Hepatocyte (in vitro differentiated cells): ENCODE results near the gene RPL27A. TPM values are rescaled to one million over a fixed set of nuclear protein-coding genes. Genes with fewer than 3 reads are reported as not detected.

ENCODE experiments used
- DNase-seq: peaks from one replicate; pipeline ENCODE4 v3.0.0-alpha.2; 2016; ENCODE audit warnings: low spot score
- H2AFZ ChIP-seq: fragments of 200-600 bp; sonication (generic); 2 replicates; pipeline ENCODE4 v1.6.0; 2016; ENCODE audit warnings: antibody characterized with exemption, mild to moderate bottlenecking
- H3K27ac ChIP-seq: fragments of 200-600 bp; sonication (generic); 2 replicates; pipeline ENCODE4 v1.5.1; 2016; ENCODE audit warnings: mild to moderate bottlenecking
- H3K27me3 ChIP-seq: fragments of 200-600 bp; sonication (generic); 2 replicates; pipeline ENCODE4 v1.6.1; 2016
- H3K36me3 ChIP-seq: fragments of 200-600 bp; sonication (generic); replicated peaks from 2 replicates; pipeline ENCODE4 v1.5.1; 2016; ENCODE audit warnings: low read depth; ENCODE audit not compliant: insufficient read depth
- H3K4me1 ChIP-seq: fragments of 200-600 bp; sonication (generic); 2 replicates; pipeline ENCODE4 v1.5.1; 2016; ENCODE audit warnings: mild to moderate bottlenecking, moderate library complexity; ENCODE audit not compliant: insufficient read depth
- H3K4me2 ChIP-seq: fragments of 200-600 bp; sonication (generic); 2 replicates; pipeline ENCODE4 v1.6.0; 2016
- H3K4me3 ChIP-seq: fragments of 200-600 bp; sonication (generic); 2 replicates; pipeline ENCODE4 v1.5.1; 2016; ENCODE audit warnings: mild to moderate bottlenecking
- H3K79me2 ChIP-seq: fragments of 200-600 bp; sonication (generic); 2 replicates; pipeline ENCODE4 v1.6.0; 2017; ENCODE audit warnings: mild to moderate bottlenecking
- H3K9me2 ChIP-seq: fragments of 200-600 bp; sonication (generic); replicated peaks from 2 replicates; pipeline ENCODE4 v1.6.0; 2017; ENCODE audit warnings: mild to moderate bottlenecking; ENCODE audit not compliant: insufficient read depth
- H3K9me3 ChIP-seq: fragments of 200-600 bp; sonication (generic); 2 replicates; pipeline ENCODE4 v1.5.1; 2016; ENCODE audit warnings: low read depth, mild to moderate bottlenecking
- H4K20me1 ChIP-seq: fragments of 200-600 bp; sonication (generic); 2 replicates; pipeline ENCODE4 v1.6.0; 2016; ENCODE audit warnings: mild to moderate bottlenecking; ENCODE audit not compliant: insufficient read depth, poor library complexity, severe bottlenecking
- CTCF ChIP-seq: fragments of 200-600 bp; sonication (generic); IDR thresholded peaks from 2 replicates; pipeline ENCODE4 v1.5.1; 2016; ENCODE audit warnings: antibody characterized with exemption, mild to moderate bottlenecking; ENCODE audit not compliant: poor library complexity
- EZH2 ChIP-seq: fragments of 200-600 bp; sonication (generic); IDR thresholded peaks from 2 replicates; pipeline ENCODE4 v1.6.1; 2016; ENCODE audit warnings: antibody characterized with exemption, mild to moderate bottlenecking, borderline replicate concordance
- EZH2phosphoT487 ChIP-seq: fragments of 200-600 bp; sonication (generic); IDR thresholded peaks from one replicate; pipeline ENCODE4 v1.6.1; 2018; ENCODE audit warnings: antibody characterized with exemption, mild to moderate bottlenecking, low read depth, moderate library complexity; ENCODE audit not compliant: unreplicated experiment, severe bottlenecking
- WGBS: methylation state at CpG from one replicate; pipeline ENCODE4 v1.1.6; 2016; ENCODE audit warnings: low lambda C conversion rate; ENCODE audit errors: missing lambda C conversion rate; 5-methylcytosine and 5-hydroxymethylcytosine counted together
- polyA plus RNA-seq: library from polyadenylated mRNA; unstranded; fragments of >200 nt; fragmentation: Nextera tagmentation; extraction: Ambion mirVana; gene quantifications from 2 replicates; pipeline ENCODE4 v1.2.1, GENCODE V29; 2016
- total RNA-seq: library from RNA; depleted of rRNA; stranded (reverse); fragments of >200 nt; gene quantifications from 2 replicates; pipeline ENCODE4 v1.2.3, GENCODE V29; 2014

RPL27A gene
- total and polyA plus RNA-seq, 2 experiments from 2014 or later: 803 to 818 TPM

GRCh38 chr11:8709002-8709672 is 26.5 kb downstream of the RPL27A start:
- no peak overlapping the region for H2AFZ ChIP-seq
- H3K4me3 ChIP-seq: no peak overlapping the region
- no peaks in the 10 kb centered on the region for H3K9me3 ChIP-seq
- no peaks in the 10 kb centered on the region for H3K36me3 ChIP-seq
- peaks cover 5% of the 10 kb centered on the region for H3K4me1 ChIP-seq
- no peaks in the 10 kb centered on the region for H3K27me3 ChIP-seq
- H4K20me1 ChIP-seq: no peaks in the 10 kb centered on the region
- no peak overlapping the region for H3K4me2 ChIP-seq
- TF ChIP-seq EZH2: no peak
- no peak for TF ChIP-seq CTCF
- H3K79me2 ChIP-seq: no peaks in the 10 kb centered on the region
- peak; percentile 72 for DNase-seq
- no peaks in the 10 kb centered on the region for H3K9me2 ChIP-seq
- WGBS: 70% methylated on average over 11 of the region's 12 CpGs
- H3K27ac ChIP-seq: peak overlapping the region; percentile 78

GRCh38 chr11:8709777-8710176 is 27.2 kb downstream of the RPL27A start:
- Histone ChIP-seq H4K20me1 (no peaks in the 10 kb centered on the region), H2AFZ (no peak overlapping the region), H3K79me2 (no peaks in the 10 kb centered on the region), H3K27ac (peak overlapping the region; percentile 78), H3K4me3 (no peak overlapping the region), H3K4me1 (peaks cover 8% of the 10 kb centered on the region), H3K36me3 (no peaks in the 10 kb centered on the region), H3K27me3 (no peaks in the 10 kb centered on the region), H3K4me2 (no peak overlapping the region), H3K9me2 (no peaks in the 10 kb centered on the region), H3K9me3 (no peaks in the 10 kb centered on the region)
- TF ChIP-seq EZH2phosphoT487 (no peak), CTCF (no peak), EZH2 (no peak)
- WGBS: 96% methylated on average over 4 of the region's 4 CpGs
- DNase-seq: no peak

- Histone ChIP-seq H3K27me3 (no peaks in the 10 kb centered on the region), H3K27ac (no peak overlapping the region), H3K79me2 (peaks cover 4% of the 10 kb centered on the region), H3K4me3 (no peak overlapping the region), H3K4me2 (no peak overlapping the region), H3K9me3 (no peaks in the 10 kb centered on the region), H3K36me3 (no peaks in the 10 kb centered on the region), H3K9me2 (no peaks in the 10 kb centered on the region), H3K4me1 (peaks cover 8% of the 10 kb centered on the region), H2AFZ (no peak overlapping the region), H4K20me1 (no peaks in the 10 kb centered on the region)
- WGBS: 88% methylated on average over 5 of the region's 5 CpGs
- TF ChIP-seq CTCF (no peak), EZH2phosphoT487 (no peak), EZH2 (no peak)
- DNase-seq: no peak
These were observed 29.4 kb downstream of the RPL27A start for GRCh38 chr11:8711895-8712442.
